Stimulated activated CD4-positive, alpha-beta T cell treated with anti-CD3 and anti-CD28 coated beads, Interleukin-4, amount 100 ng/mL, for 1 hour (primary cell): ENCODE data around the gene CCDC137.

Source experiments
- DNase-seq: peaks from one replicate; pipeline ENCODE4 v3.0.0-alpha.2; 2020

Gene CCDC137

DNA sequence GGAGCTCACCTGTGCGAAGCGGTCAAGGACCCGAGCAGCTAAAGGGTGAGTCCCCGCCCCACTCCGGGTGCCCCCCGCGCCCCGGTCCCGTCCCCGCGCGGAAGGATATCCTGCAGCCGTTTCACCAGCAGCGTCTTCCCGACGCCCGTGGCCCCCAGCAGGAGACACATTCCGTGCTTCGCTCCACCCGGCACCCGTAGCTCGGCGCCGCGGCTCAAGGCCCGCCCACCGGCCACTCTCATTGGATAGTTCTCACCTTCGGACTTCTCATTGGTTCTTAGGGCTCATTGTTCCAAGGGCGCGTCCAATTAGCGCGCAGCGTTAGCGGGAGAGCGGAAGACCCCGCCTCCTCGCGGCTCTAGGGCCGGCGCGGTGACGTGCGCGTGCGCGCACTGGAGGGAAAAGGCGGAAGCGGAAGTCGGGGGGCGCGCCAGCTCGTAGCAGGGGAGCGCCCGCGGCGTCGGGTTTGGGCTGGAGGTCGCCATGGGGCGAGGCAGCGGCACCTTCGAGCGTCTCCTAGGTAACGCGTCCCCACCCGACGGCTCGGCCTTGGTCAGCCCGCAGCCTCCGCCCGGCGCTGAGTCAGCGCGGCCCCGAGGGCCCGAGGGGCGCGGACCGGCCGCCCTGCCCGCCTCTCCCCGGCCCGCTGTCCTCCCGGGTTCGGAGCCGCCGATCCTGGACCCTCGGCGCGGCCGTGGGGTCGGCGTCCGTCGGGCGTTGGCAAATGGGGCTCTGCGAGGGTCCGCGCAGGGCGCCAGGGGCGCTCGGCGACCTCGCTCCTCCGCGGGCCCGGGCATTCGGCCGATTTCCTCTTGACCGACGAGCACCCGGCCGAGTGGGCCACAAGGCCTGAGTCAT is 17.3 kb downstream of the CCDC137 start, which contains the start of the genes ARL16 and HGS:
Gene ARL16 (minus strand): TSS at position 214 of the 858 bp plus-strand sequence. CDS start 44 bp downstream, at position 170.
Gene HGS (plus strand): TSS at position 428 of the 858 bp plus-strand sequence. CDS start 56 bp downstream, at position 484.
- peak; percentile 96 for DNase-seq

DNA sequence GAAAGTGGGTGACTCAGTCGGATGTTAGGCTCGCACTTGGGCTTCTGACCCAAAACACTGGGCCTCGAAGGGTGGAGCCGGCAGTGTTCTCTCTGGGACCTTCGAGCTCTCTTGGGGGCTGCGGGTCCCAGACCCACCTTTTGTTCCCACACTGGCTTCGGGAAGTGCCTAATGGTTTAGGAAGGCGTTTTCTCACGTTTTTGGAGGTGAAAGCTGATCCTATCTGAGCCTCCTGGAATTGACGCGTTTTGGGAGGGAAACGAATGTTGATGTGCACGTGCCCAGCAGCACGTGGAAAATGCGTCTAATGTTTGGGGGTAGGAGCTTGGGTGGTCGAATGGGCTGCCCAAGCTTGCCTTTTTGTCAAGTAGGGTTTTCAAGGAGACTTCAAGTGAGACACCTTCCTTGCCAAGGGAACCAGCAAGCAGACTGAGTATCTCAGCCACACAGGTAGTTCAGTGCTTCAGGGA is 17.9 kb downstream of the CCDC137 start:
- DNase-seq = no peak

DNA sequence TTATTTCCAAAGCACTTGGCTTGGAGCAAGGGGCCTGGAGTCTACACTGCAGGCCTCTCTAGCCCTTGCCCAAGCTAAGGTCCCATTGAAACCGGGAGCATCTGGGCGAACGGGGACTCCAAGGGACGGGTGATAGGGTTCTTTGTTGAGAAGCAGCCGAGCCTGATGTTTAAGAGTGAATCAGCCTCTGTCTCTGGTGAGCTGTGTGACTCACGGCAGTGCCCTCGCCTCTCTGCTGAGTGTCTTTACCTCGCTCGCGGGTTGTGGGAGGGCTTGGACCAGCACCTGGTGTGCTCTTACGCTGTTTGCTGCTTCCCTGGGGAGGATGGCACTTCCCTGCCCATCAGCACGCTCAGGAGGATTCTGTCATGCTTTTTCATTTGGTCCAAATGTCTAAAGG is 18.6 kb downstream of the CCDC137 start:
- peak; percentile 64 for DNase-seq

DNA sequence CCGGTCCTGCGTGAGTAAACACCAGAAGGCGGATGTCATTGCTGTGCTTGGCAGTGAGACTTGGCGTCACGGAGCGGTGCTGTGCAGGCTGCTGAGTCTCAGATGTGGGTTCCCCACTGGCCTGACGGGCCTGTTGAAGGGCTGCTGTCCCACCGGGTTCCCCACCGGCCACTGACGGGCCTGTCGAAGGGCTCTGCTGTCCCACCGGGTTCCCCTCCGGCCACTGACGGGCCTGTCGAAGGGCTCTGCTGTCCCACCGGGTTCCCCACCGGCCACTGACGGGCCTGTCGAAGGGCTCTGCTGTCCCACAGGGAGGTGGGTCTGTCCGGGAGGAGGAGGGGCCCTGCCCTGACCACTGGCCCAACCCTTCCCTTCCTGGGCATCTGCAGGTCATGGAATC is 20.1 kb downstream of the CCDC137 start:
- no peak for DNase-seq

DNA sequence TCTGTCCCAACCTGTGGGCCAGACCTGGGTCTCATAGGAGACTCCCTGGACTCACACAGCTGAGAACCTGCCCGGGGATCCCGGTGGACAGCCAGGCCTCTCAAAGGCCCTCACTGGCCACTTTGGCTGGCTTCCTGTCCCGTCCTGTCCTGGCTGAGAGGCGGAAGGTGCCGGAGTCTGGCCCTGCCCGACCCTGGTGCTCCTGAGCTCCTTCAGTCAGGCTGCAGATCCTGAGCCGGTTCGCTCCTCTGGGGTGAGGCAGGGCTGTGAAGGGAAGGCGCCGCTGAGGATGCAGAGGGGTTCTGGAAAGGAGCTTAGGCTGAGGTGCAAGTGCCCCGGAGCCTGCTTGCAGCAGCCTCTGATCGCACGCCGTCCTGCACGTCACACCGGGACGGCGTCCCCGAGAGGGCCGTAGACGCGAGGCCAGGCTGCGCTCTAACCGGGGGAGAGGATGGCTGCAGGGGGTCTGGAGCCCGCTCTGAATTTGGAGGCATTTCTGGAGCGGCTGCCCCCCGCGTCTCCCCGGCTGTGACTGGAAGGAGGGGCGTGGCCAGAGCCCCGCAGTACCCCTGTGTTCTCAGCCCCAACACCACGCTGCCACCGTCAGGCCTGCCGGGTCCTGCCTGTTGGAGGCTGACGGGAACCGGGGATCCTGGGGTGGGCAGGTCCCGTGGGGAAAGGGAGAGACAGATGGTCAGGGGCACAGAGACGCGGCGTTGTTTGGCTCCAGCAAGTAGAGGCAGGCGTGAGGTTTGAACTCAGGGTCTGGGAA is 21.4 kb downstream of the CCDC137 start:
- no peak for DNase-seq

DNA sequence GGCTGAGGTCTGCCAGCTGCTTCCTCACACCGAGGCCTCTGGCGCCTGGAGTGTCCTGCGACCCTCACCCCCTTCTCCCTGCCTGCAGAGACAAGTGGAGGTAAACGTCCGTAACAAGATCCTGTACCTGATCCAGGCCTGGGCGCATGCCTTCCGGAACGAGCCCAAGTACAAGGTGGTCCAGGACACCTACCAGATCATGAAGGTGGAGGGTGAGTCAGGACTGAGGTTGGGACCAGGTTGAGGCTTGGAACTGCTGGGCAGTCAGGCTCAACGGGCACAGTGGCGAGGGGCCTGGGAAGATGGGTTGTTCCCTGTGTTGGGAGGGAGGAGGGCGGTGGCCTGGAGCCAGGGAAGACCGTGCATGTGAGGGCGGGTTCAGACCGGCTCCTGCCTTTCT is 22.1 kb downstream of the CCDC137 start:
- DNase-seq = no peak

DNA sequence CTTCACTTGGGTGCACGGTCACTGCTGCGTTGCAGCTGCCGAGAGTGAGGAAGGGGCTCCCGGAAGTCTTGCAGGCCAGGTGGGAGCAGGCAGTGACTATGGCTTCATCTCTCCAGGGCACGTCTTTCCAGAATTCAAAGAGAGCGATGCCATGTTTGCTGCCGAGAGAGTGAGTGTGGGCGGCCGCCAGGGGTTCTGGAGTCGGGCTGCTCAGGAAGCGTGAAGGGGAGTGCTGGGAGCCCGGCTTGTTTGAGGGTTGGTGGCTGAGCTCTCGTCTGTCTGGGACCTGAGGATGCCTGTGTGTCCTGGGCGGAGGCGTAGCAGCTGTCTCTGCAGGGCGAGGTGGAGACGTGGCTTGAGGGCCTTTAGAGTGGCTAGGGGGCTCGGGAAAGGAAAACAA is 23.5 kb downstream of the CCDC137 start:
- no peak for DNase-seq

DNA sequence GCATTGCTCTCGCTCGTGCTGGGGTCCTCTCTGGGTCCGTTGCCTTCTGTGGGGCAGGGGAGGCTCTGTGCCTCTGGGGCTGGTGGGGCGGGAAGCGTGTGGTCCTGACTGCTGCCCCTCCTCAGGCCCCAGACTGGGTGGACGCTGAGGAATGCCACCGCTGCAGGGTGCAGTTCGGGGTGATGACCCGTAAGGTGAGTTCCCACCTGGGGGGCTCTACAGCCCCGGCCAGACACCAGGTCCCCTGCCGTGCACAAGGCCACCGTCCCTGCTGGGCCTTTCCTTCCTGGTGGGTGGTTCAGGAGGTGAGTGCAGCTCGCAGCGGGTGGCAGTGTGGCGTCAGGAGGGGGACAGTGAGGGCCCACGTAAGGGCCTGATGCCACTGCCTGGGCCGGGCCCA is 24.0 kb downstream of the CCDC137 start:
- no peak for DNase-seq

DNA sequence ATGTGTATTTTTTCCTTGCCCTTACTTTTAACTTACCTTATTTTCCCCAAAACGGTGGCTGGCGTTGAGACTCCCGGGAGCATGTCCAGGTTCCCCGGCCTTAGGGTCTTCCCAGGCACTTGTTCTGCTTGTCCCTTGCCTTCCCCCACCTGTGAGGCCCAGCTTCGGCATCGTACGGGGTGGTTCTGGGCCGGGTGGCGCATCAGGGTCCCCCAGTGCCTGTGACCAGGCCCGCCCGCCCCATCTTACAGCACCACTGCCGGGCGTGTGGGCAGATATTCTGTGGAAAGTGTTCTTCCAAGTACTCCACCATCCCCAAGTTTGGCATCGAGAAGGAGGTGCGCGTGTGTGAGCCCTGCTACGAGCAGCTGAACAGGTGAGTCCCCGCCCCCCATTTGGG is 24.7 kb downstream of the CCDC137 start:
- no peak for DNase-seq

DNA sequence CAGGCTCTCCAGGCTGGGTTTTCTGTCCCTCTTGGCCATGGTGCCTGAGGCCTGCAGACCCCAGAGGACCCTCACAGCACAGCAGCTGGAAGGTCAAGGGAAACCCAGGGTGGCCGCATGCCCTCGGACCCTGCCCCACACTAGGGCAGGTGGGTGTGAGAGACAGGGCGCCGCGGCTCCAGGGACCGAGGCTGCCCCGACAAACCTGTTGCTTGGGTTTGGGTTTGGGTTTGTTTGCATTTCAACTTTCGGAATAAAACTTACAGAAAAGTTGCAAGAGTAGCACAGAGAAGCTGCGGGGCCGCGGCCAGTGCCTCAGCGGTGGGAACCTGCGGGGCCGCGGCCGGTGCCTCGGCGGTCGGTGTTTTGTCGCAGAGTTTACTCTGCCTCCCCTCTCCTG is 25.1 kb downstream of the CCDC137 start:
- no peak for DNase-seq

DNA sequence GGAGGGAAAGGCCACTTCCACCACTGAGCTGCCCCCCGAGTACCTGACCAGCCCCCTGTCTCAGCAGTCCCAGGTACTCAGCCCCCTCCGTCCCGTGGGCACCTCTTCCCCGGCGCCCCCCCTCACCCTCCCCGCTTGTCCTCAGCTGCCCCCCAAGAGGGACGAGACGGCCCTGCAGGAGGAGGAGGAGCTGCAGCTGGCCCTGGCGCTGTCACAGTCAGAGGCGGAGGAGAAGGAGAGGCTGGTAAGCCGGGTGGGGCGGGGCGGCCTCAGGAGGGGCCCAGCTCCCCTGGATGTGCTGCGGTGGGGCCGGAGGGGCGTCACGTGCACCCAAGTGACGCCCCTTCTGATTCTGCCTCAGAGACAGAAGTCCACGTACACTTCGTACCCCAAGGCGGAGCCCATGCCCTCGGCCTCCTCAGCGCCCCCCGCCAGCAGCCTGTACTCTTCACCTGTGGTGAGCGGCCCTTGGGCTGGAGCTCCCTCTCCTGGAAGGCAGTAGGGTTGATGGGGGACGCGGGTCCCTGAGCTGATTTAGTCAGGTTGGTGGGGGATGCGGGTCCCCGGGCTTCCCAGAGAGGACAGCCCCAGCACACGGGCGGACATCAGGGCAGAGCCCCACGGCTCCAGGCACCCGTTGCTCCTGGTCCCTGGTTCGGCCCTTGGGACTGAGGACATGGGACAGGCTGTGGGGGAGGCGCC is 27.1 kb downstream of the CCDC137 start:
- no peak for DNase-seq

DNA sequence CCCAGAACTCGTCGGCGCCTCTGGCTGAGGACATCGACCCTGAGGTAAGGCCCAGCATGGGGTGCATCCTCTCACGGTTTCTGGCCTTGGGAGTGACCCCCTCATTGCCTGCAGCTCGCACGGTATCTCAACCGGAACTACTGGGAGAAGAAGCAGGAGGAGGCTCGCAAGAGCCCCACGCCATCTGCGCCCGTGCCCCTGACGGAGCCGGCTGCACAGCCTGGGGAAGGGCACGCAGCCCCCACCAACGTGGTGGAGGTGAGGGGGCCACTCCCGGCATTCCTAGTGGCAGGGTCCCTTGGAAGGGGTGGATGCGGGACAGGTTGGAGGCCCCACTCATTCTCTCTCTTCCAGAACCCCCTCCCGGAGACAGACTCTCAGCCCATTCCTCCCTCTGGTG is 28.3 kb downstream of the CCDC137 start:
- no peak for DNase-seq

DNA sequence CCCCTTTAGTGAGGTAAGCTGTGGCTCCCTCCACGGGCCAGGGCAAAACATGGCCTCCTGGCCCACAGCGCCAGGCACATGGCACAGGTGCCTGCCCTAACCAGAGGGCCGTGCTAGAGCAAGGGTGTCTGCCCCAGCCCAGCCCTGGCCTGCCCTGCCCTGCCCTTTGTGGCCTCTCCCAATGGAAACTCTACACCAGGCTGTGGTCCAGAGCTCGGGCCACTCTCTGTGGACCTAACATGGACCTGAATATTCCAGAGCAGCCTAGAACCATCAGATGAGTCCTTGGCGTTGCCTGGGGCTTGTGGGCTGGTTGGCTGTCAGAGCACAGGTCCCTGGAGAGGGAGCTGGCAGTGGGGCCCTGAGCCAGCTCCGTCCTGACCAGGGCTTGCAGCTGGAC is 28.7 kb downstream of the CCDC137 start:
- no peak for DNase-seq

DNA sequence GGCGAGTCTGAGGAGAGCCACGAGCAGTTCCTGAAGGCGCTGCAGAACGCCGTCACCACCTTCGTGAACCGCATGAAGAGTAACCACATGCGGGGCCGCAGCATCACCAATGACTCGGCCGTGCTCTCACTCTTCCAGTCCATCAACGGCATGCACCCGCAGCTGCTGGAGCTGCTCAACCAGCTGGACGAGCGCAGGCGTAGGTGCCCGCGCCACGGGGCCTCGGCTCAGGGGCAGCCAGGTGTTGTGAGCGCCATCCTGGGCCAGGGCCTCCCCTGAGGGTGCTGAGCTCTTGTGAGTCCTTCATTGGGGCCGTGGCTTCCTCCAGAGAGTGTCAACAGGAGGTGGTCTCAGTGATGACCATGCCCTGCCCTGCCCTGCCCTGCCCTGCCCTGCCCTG is 29.3 kb downstream of the CCDC137 start:
- DNase-seq = no peak

DNA sequence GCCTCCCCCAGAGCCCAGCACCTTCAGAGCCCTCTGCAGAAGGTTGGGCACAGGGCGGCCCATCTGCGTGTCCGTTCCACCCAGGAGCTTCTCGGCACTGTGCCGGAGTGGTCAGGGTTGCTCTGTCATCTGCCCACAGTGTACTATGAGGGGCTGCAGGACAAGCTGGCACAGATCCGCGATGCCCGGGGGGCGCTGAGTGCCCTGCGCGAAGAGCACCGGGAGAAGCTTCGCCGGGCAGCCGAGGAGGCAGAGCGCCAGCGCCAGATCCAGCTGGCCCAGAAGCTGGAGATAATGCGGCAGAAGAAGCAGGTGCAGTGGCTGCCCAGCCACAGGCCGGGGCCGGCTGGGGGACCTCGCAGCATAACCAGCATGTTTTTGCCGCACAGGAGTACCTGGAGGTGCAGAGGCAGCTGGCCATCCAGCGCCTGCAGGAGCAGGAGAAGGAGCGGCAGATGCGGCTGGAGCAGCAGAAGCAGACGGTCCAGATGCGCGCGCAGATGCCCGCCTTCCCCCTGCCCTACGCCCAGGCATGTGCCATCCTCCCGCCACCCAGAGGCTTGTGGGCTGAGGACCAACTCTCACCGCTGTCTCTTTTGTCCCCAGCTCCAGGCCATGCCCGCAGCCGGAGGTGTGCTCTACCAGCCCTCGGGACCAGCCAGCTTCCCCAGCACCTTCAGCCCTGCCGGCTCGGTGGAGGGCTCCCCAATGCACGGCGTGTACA is 29.8 kb downstream of the CCDC137 start:
- no peak for DNase-seq

DNA sequence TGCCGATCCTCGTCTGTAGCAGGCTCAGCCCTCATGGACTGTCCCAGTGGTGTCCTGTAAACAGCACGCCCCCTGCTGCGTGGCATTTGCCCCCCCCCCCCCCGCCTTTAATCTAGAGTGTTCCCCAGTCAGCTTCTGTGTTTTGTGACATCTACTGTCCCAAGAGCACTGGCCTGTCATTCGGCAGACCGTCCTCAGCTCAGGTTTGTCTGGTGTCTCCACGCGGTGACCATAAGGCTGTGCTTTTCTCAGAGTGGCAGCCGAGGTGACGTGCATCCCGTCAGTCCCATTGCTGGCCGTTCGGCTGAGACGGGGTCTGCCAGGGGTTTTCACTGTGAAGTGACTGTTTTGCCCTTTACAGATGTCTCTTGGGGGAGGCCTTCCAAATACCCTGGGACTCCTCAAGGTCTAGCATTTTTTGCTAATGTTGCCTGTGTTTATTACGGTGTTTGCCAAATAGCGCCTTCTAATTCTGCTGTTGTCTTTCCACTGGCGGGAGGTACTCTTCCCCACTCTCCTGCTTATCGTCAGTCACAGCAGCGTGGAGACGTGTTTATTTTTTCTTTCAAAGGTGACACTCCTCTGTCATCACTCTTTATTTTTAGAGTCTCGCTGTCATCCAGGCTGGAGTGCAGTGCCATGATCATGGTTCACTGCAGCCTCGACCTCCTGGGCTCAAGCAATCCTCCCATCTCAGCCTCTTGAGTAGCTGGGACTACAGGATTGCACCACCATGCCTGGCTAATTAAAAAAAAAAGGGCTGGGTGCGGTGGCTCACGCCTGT is 30.9 kb downstream of the CCDC137 start:
- DNase-seq = no peak

DNA sequence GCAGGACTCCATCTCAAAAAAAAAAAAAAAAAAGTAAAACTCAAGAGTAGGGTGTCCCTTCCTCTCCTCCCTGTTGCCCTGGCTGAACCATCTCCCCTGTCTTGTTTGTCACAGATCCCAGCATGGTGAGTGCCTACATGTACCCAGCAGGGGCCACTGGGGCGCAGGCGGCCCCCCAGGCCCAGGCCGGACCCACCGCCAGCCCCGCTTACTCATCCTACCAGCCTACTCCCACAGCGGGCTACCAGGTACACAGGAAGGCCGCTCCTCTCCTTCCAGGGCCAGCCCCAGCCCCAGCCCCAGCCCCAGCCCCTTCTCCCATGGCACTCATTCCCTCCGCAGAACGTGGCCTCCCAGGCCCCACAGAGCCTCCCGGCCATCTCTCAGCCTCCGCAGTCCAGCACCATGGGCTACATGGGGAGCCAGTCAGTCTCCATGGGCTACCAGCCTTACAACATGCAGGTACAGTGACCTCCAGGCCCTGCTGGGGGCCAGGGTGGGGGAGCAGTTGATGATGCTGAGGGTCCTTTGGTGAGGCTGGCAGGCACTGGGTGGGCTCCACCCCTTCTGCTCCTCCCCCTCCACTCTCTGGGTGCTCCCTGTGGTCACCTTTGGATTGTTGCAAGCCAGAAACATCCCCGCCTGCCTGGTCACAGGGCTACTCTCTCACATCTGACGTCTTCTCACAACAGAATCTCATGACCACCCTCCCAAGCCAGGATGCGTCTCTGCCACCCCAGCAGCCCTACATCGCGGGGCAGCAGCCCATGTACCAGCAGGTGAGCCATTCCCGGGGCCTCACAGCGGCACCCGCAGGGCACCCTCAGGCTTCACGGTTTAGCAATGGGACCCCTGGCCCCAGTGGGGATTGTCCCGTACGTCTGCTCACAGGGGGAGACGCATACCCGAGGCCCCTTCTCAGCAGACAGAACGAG is 34.1 kb downstream of the CCDC137 start:
- DNase-seq = no peak

DNA sequence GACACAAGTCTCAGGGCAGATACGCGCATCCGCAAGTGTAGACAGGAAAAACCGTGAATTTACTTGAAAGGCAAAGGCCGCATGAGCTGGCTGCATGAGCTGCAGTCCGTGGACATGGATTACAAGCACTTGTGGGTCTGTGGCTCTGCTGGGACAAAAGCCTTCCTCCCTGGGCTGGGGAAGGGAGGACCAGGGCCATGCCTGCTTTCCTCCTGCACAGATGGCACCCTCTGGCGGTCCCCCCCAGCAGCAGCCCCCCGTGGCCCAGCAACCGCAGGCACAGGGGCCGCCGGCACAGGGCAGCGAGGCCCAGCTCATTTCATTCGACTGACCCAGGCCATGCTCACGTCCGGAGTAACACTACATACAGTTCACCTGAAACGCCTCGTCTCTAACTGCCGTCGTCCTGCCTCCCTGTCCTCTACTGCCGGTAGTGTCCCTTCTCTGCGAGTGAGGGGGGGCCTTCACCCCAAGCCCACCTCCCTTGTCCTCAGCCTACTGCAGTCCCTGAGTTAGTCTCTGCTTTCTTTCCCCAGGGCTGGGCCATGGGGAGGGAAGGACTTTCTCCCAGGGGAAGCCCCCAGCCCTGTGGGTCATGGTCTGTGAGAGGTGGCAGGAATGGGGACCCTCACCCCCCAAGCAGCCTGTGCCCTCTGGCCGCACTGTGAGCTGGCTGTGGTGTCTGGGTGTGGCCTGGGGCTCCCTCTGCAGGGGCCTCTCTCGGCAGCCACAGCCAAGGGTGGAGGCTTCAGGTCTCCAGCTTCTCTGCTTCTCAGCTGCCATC is 34.9 kb downstream of the CCDC137 start:
- no peak for DNase-seq

DNA sequence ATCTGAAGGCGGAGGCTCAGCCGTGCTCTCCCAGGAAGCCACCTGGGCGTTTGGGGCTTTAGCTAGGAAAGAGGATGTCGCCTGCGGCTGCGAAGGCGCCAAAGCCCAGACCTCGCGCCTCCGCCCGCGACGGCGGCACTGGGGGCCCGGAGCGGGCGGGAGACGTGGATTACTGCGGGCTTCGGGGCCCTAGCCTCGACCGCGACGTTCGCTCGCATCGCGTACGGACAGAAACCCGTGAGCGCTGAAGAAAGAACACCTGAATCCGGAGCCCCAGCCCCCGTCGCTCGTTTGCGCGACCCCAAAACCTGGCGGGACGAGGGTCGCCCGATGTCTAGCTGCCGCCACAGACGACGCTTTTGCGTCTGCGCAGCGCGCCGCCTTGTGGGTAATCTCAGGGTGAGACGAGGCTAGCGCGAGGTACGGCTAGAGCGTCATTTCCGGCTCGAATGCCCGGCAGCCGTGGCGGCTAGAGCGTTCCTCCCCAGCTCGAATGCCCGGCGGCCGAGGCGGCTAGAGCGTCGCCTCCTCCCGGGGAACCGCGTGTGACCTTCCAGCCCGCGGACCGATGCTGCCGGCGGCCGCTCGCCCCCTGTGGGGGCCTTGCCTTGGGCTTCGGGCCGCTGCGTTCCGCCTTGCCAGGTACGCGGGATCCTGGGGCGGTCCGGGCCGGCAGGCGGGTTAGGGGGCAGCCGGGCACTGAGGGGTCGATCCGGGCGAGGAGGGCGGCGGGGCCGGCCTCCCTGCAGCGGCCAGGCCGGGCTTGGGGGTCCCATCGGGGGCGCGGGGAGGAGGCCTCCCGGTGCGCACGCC is 36.6 kb downstream of the CCDC137 start, which contains the start of gene MRPL12:
Gene MRPL12 (plus strand): TSS at position 434 of the 813 bp plus-strand sequence. CDS start 135 bp downstream, at position 569.
- peak; percentile 90 for DNase-seq
